ENCODE measurements around the gene MINDY2. TPM values are rescaled to one million over a fixed set of nuclear protein-coding genes. Genes with fewer than 3 reads are reported as not detected.
A peak's percentile ranks its signal among the peaks of the same experiment; 100 is the strongest.

MINDY2 gene
- total RNA-seq, 4 donors from 2014 or later = 27.1 to 31.3 (median 28.2) TPM

- DNase-seq = no peak
- H3K4me3 ChIP-seq (replicated peaks in 1 of 3) = peak overlapping the region; percentile 78 to 85 (median 78)
- no peaks in the 10 kb centered on the region for H3K9me3 ChIP-seq
- no peaks in the 10 kb centered on the region for H3K36me3 ChIP-seq
- 10% methylated on average over 14 of the region's 14 CpGs for WGBS, 2 donors
- H3K27me3 ChIP-seq = no peaks in the 10 kb centered on the region
- intact Hi-C loops (cut with DNase I) = loop anchor here (10.0 kb wide), 1 partner anchor 53 kb away; no protein-coding TSS in a partner anchor
- peak overlapping the region; percentile 93 to 96 (median 95) for H3K27ac ChIP-seq
- TF ChIP-seq POLR2A (IDR thresholded peaks at IDR 0.05) (no peak), CTCF (IDR thresholded peaks at IDR 0.05) (no peak)
- peaks cover 11 to 27% of the 10 kb centered on the region in 2 donors for H3K4me1 ChIP-seq
Observed at GRCh38 chr15:58748040-58748851, 22.9 kb upstream of the MINDY2 start.

- H3K9me3 ChIP-seq = no peaks in the 10 kb centered on the region
- intact Hi-C loops (cut with DNase I) = loop anchor here (10.0 kb wide), 1 partner anchor 54 kb away; no protein-coding TSS in a partner anchor
- peaks cover 11 to 21% of the 10 kb centered on the region in 2 donors for H3K4me1 ChIP-seq
- H3K27me3 ChIP-seq = no peaks in the 10 kb centered on the region
- TF ChIP-seq POLR2A (IDR thresholded peaks at IDR 0.05) (no peak), CTCF (IDR thresholded peaks at IDR 0.05) (peak in 1 of 6 experiments; percentile 5)
- H3K27ac ChIP-seq = peak overlapping the region; percentile 93 to 96 (median 95)
- 0 to 2% methylated on average over 9 to 17 of the region's 81 CpGs for WGBS, 2 donors
- peak overlapping the region; percentile 78 to 85 (median 78) for H3K4me3 ChIP-seq (replicated peaks in 1 of 3)
- no peaks in the 10 kb centered on the region for H3K36me3 ChIP-seq
- DNase-seq = peak; percentile 50 to 56
Observed at GRCh38 chr15:58748852-58749531, 22.1 kb upstream of the MINDY2 start.

GRCh38 chr15:58749532-58750337 is 21.4 kb upstream of the MINDY2 start, which contains the start of gene ADAM10:
ADAM10 (minus strand) TSS chr15:58749707; CDS start chr15:58749534, 173 bp downstream.
- peak; percentile 99 to 100 for DNase-seq
- H3K27ac ChIP-seq = peak within 1 kb of the TSS; percentile 93 to 96 (median 95)
- H3K27me3 ChIP-seq = no peaks in the 10 kb centered on the region
- WGBS, 2 donors = 0 to 1% methylated on average over 50 to 55 of the region's 62 CpGs
- peak within 1 kb of the TSS; percentile 78 to 85 (median 78) for H3K4me3 ChIP-seq (replicated peaks in 1 of 3)
- no peaks in the 10 kb centered on the region for H3K9me3 ChIP-seq
- intact Hi-C loops (cut with DNase I) = loop anchor here (5.0 to 10.0 kb wide), 2 partner anchors 55 to 477 kb away; no protein-coding TSS in a partner anchor
- peak; percentile 59 to 92 for TF ChIP-seq POLR2A (IDR thresholded peaks at IDR 0.05)
- no peak for TF ChIP-seq CTCF (IDR thresholded peaks at IDR 0.05)
- H3K4me1 ChIP-seq = peaks cover 11 to 21% of the 10 kb centered on the region in 2 donors
- no peaks in the 10 kb centered on the region for H3K36me3 ChIP-seq

GRCh38 chr15:58752716-58753115 is 18.4 kb upstream of the MINDY2 start:
- no peaks in the 10 kb centered on the region for H3K27me3 ChIP-seq
- TF ChIP-seq CTCF (IDR thresholded peaks at IDR 0.05) (no peak), POLR2A (IDR thresholded peaks at IDR 0.05) (no peak)
- intact Hi-C loops (cut with DNase I) = loop anchor here (5.0 kb wide), 1 partner anchor 480 kb away; no protein-coding TSS in a partner anchor
- H3K4me3 ChIP-seq (replicated peaks in 1 of 3) = no peak overlapping the region
- H3K27ac ChIP-seq = no peak overlapping the region
- 85 to 93% methylated on average over 3 of the region's 3 CpGs for WGBS, 2 donors
- no peaks in the 10 kb centered on the region for H3K9me3 ChIP-seq
- peaks cover under 1 to 5% of the 10 kb centered on the region in 2 donors for H3K4me1 ChIP-seq
- DNase-seq = no peak
- no peaks in the 10 kb centered on the region for H3K36me3 ChIP-seq
